Neural cell (in vitro differentiated cells): ENCODE data around the gene MAP2K6.

Experiments
- EP300 ChIP-seq: fragments of 450-650 bp; conservative IDR thresholded peaks from 2 replicates; pipeline ENCODE4 v1.6.1; 2014; ENCODE audit warnings: antibody characterized with exemption, mild to moderate bottlenecking, moderate library complexity; ENCODE audit not compliant: poor library complexity, severe bottlenecking
- EZH2 ChIP-seq: fragments of 200-600, 300-800 bp; shearing (Covaris generic), sonication (generic); IDR thresholded peaks from 2 replicates; pipeline ENCODE4 v1.6.1; 2014; ENCODE audit warnings: antibody characterized with exemption, low read length, borderline replicate concordance, mild to moderate bottlenecking; ENCODE audit not compliant: insufficient read depth, poor library complexity, severe bottlenecking
- POLR2AphosphoS5 ChIP-seq: IDR thresholded peaks from 2 replicates; pipeline ENCODE4 v1.6.1; 2012
- TAF1 ChIP-seq: IDR thresholded peaks from 2 replicates; pipeline ENCODE4 v1.6.1; 2012; ENCODE audit warnings: low read depth
- TF ChIP-seq, protein P1 (sequence below): fragments of 450-650 bp; IDR thresholded peaks from 2 replicates; pipeline ENCODE4 v1.5.1; 2014; ENCODE audit warnings: antibody characterized with exemption, mild to moderate bottlenecking, moderate library complexity; ENCODE audit not compliant: poor library complexity, severe bottlenecking
- TF ChIP-seq, protein P2 (sequence below): IDR thresholded peaks from 2 replicates; pipeline ENCODE4 v1.6.1; 2012; ENCODE audit warnings: borderline replicate concordance

DNA sequence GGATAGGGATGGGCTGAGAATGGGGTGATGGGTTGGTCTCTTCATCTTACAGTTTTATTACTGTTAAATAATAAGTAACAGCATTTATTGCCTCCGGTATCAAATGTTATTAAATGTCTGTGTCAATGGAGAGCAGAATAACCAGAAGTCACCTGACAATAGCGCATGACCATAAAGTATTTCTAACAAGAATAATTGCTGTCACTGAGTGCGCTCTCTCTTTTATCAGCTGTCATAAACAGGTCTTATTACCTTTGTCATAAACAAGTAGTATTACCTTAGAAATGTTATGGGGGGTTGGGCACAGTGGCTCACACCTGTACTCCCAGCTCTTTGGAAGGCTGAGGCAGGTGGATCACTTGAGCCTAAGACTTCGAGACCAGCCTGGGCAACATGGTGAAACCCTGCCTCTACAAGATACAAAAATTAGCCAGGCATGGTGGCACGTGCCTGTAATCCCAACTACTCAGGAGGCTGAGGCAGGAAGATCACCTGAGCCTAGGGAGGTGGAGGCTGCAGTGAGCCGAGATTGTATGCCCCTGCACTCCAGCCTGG is 120.6 kb downstream of the MAP2K6 start:
- TF ChIP-seq TAF1 (no peak), EP300 (no peak), POLR2AphosphoS5 (no peak), EZH2 (no peak)
- TF ChIP-seq, protein P1, sequence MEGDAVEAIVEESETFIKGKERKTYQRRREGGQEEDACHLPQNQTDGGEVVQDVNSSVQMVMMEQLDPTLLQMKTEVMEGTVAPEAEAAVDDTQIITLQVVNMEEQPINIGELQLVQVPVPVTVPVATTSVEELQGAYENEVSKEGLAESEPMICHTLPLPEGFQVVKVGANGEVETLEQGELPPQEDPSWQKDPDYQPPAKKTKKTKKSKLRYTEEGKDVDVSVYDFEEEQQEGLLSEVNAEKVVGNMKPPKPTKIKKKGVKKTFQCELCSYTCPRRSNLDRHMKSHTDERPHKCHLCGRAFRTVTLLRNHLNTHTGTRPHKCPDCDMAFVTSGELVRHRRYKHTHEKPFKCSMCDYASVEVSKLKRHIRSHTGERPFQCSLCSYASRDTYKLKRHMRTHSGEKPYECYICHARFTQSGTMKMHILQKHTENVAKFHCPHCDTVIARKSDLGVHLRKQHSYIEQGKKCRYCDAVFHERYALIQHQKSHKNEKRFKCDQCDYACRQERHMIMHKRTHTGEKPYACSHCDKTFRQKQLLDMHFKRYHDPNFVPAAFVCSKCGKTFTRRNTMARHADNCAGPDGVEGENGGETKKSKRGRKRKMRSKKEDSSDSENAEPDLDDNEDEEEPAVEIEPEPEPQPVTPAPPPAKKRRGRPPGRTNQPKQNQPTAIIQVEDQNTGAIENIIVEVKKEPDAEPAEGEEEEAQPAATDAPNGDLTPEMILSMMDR = no peak
- TF ChIP-seq, protein P2, sequence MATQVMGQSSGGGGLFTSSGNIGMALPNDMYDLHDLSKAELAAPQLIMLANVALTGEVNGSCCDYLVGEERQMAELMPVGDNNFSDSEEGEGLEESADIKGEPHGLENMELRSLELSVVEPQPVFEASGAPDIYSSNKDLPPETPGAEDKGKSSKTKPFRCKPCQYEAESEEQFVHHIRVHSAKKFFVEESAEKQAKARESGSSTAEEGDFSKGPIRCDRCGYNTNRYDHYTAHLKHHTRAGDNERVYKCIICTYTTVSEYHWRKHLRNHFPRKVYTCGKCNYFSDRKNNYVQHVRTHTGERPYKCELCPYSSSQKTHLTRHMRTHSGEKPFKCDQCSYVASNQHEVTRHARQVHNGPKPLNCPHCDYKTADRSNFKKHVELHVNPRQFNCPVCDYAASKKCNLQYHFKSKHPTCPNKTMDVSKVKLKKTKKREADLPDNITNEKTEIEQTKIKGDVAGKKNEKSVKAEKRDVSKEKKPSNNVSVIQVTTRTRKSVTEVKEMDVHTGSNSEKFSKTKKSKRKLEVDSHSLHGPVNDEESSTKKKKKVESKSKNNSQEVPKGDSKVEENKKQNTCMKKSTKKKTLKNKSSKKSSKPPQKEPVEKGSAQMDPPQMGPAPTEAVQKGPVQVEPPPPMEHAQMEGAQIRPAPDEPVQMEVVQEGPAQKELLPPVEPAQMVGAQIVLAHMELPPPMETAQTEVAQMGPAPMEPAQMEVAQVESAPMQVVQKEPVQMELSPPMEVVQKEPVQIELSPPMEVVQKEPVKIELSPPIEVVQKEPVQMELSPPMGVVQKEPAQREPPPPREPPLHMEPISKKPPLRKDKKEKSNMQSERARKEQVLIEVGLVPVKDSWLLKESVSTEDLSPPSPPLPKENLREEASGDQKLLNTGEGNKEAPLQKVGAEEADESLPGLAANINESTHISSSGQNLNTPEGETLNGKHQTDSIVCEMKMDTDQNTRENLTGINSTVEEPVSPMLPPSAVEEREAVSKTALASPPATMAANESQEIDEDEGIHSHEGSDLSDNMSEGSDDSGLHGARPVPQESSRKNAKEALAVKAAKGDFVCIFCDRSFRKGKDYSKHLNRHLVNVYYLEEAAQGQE = no peak
